DOHH2 (cell line): ENCODE data around the gene ZNF385C.

ENCODE experiments used
- H3F3A ChIP-seq: fragments of 200-600 bp; sonication (generic), shearing (Covaris generic); 2 replicates; pipeline ENCODE4 v1.6.0; 2016; ENCODE audit warnings: antibody characterized with exemption, mild to moderate bottlenecking; ENCODE audit not compliant: control insufficient read depth, insufficient read depth
- H3K27ac ChIP-seq: fragments of 200-600 bp; sonication (generic); 2 replicates; pipeline ENCODE4 v1.5.1; 2014; ENCODE audit warnings: low read depth, mild to moderate bottlenecking, low read length, moderate library complexity
- H3K27me3 ChIP-seq: fragments of 200-600 bp; sonication (generic); 2 replicates; pipeline ENCODE4 v1.6.1; 2014; ENCODE audit warnings: mild to moderate bottlenecking, low read length, mixed read lengths; ENCODE audit not compliant: control insufficient read depth
- H3K36me3 ChIP-seq: fragments of 200-600 bp; sonication (generic); 2 replicates; pipeline ENCODE4 v1.6.1; 2014; ENCODE audit warnings: mild to moderate bottlenecking, low read length, moderate library complexity, mixed read lengths; ENCODE audit not compliant: control insufficient read depth
- H3K4me1 ChIP-seq: fragments of 200-600 bp; sonication (generic); 2 replicates; pipeline ENCODE4 v1.6.1; 2014; ENCODE audit warnings: mild to moderate bottlenecking, low read length, mixed read lengths; ENCODE audit not compliant: control insufficient read depth
- H3K4me2 ChIP-seq: fragments of 200-600 bp; sonication (generic); 2 replicates; pipeline ENCODE4 v1.6.0; 2014; ENCODE audit warnings: mild to moderate bottlenecking, low read length, moderate library complexity
- H3K4me3 ChIP-seq: fragments of 200-600 bp; sonication (generic); 2 replicates; pipeline ENCODE4 v1.5.1; 2014; ENCODE audit warnings: mild to moderate bottlenecking, low read length, mixed read lengths
- H3K79me2 ChIP-seq: fragments of 200-600 bp; sonication (generic); 2 replicates; pipeline ENCODE4 v1.6.1; 2014; ENCODE audit warnings: mild to moderate bottlenecking, low read length, mixed read lengths; ENCODE audit not compliant: control insufficient read depth
- H3K9me2 ChIP-seq: fragments of 200-600 bp; sonication (generic); replicated peaks from 2 replicates; pipeline ENCODE4 v1.6.1; 2014; ENCODE audit warnings: mild to moderate bottlenecking, low read length, mixed read lengths; ENCODE audit not compliant: control insufficient read depth
- H3K9me3 ChIP-seq: fragments of 200-600 bp; sonication (generic); 2 replicates; pipeline ENCODE4 v1.6.1; 2014; ENCODE audit warnings: antibody characterized with exemption, low read length, mixed read lengths; ENCODE audit not compliant: control insufficient read depth, insufficient read depth
- H4K20me1 ChIP-seq: fragments of 200-600 bp; sonication (generic); 2 replicates; pipeline ENCODE4 v1.6.0; 2014; ENCODE audit warnings: low read depth, mild to moderate bottlenecking, antibody characterized with exemption, low read length, moderate library complexity; ENCODE audit not compliant: control insufficient read depth, insufficient read depth
- EZH2phosphoT487 ChIP-seq: fragments of 200-600 bp; sonication (generic); IDR thresholded peaks from 2 replicates; pipeline ENCODE4 v1.6.1; 2017; ENCODE audit warnings: borderline replicate concordance, mild to moderate bottlenecking, antibody characterized with exemption, low read length, moderate library complexity, mixed read lengths
- TF ChIP-seq, protein P1 (sequence below): fragments of 200-600 bp; sonication (generic); IDR thresholded peaks from one replicate; pipeline ENCODE4 v1.5.1; 2014; ENCODE audit warnings: antibody characterized with exemption, mild to moderate bottlenecking, low read depth, low read length; ENCODE audit not compliant: poor library complexity, severe bottlenecking

Gene ZNF385C

GRCh38 chr17:42059815-42060214 is 38.5 kb downstream of the ZNF385C start:
- Histone ChIP-seq H3K36me3 (no peaks in the 10 kb centered on the region), H3K4me2 (no peak overlapping the region), H3K27ac (no peak overlapping the region), H3K27me3 (peaks cover 15% of the 10 kb centered on the region), H3K79me2 (no peaks in the 10 kb centered on the region), H3F3A (no peaks in the 10 kb centered on the region), H3K4me3 (no peak overlapping the region), H4K20me1 (no peaks in the 10 kb centered on the region), H3K9me2 (no peaks in the 10 kb centered on the region), H3K9me3 (peaks cover 9% of the 10 kb centered on the region), H3K4me1 (peaks cover 12% of the 10 kb centered on the region)
- TF ChIP-seq, protein P1, sequence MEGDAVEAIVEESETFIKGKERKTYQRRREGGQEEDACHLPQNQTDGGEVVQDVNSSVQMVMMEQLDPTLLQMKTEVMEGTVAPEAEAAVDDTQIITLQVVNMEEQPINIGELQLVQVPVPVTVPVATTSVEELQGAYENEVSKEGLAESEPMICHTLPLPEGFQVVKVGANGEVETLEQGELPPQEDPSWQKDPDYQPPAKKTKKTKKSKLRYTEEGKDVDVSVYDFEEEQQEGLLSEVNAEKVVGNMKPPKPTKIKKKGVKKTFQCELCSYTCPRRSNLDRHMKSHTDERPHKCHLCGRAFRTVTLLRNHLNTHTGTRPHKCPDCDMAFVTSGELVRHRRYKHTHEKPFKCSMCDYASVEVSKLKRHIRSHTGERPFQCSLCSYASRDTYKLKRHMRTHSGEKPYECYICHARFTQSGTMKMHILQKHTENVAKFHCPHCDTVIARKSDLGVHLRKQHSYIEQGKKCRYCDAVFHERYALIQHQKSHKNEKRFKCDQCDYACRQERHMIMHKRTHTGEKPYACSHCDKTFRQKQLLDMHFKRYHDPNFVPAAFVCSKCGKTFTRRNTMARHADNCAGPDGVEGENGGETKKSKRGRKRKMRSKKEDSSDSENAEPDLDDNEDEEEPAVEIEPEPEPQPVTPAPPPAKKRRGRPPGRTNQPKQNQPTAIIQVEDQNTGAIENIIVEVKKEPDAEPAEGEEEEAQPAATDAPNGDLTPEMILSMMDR, result no peak
- TF ChIP-seq EZH2phosphoT487, result no peak

GRCh38 chr17:42058063-42058462 is 40.2 kb downstream of the ZNF385C start:
- Histone ChIP-seq H3F3A (no peaks in the 10 kb centered on the region), H3K27me3 (peaks cover 18% of the 10 kb centered on the region), H3K9me3 (peaks cover 9% of the 10 kb centered on the region), H3K4me2 (no peak overlapping the region), H3K4me3 (no peak overlapping the region), H3K4me1 (no peaks in the 10 kb centered on the region), H4K20me1 (no peaks in the 10 kb centered on the region), H3K79me2 (no peaks in the 10 kb centered on the region), H3K9me2 (no peaks in the 10 kb centered on the region), H3K36me3 (no peaks in the 10 kb centered on the region), H3K27ac (no peak overlapping the region)
- TF ChIP-seq EZH2phosphoT487, result no peak
- TF ChIP-seq, protein P1, result no peak

- no peaks in the 10 kb centered on the region for H3K4me1 ChIP-seq
- TF ChIP-seq, protein P1, result no peak
- TF ChIP-seq EZH2phosphoT487, result no peak
- H3K27ac ChIP-seq, result no peak overlapping the region
- no peak overlapping the region for H3K4me2 ChIP-seq
- H3K27me3 ChIP-seq, result peaks cover 33% of the 10 kb centered on the region
- H3K9me3 ChIP-seq, result peaks cover 9% of the 10 kb centered on the region
- no peaks in the 10 kb centered on the region for H4K20me1 ChIP-seq
- H3K9me2 ChIP-seq, result no peaks in the 10 kb centered on the region
- no peaks in the 10 kb centered on the region for H3K36me3 ChIP-seq
- no peaks in the 10 kb centered on the region for H3K79me2 ChIP-seq
- no peaks in the 10 kb centered on the region for H3F3A ChIP-seq
- no peak overlapping the region for H3K4me3 ChIP-seq
These were observed 41.6 kb downstream of the ZNF385C start for GRCh38 chr17:42056635-42057034.

DNA sequence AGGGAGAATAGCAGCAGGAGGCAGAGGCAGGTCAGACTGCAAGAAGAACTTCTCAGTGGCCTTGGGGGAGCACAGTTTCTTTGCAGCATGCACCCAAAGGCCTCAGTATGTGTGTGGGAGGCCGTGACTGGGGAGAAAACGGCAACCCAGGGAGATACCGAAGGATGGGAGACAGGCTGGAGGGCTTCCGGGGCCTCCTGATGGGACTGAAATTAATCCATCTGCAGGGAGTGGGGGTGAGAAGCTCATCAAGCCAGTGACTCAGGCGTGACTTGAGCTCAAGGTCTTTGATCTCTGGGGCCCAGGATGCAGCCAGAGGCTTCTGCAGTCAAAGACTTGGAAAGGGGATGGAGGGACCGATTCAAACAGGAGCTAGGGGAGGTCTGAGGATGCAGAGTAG is 42.8 kb downstream of the ZNF385C start:
- no peaks in the 10 kb centered on the region for H3K4me1 ChIP-seq
- H4K20me1 ChIP-seq, result no peaks in the 10 kb centered on the region
- H3K4me3 ChIP-seq, result no peak overlapping the region
- H3K27ac ChIP-seq, result no peak overlapping the region
- no peaks in the 10 kb centered on the region for H3K36me3 ChIP-seq
- H3K27me3 ChIP-seq, result peaks cover 42% of the 10 kb centered on the region
- no peak for TF ChIP-seq EZH2phosphoT487
- TF ChIP-seq, protein P1, result no peak
- no peaks in the 10 kb centered on the region for H3K79me2 ChIP-seq
- H3K4me2 ChIP-seq, result no peak overlapping the region
- peaks cover 9% of the 10 kb centered on the region for H3K9me3 ChIP-seq
- H3F3A ChIP-seq, result no peaks in the 10 kb centered on the region
- no peaks in the 10 kb centered on the region for H3K9me2 ChIP-seq
